WTC11 (cell line): ENCODE data around the gene TNRC6C. TPM values are rescaled to one million over a fixed set of nuclear protein-coding genes. Genes with fewer than 3 reads are reported as not detected.

Experiments
- ATAC-seq: fragments of 200-7000 bp; cut with Tn5 transposase; 2 replicates; pipeline ENCODE4 v1.10.0; 2021; ENCODE audit warnings: mild to moderate bottlenecking, moderate library complexity
- CTCF ChIA-PET: fragments of 300-600 bp; sonication (Branson Sonifier 250); formaldehyde crosslinking; loops from one replicate; lab custom pipeline; 2021; ENCODE audit warnings: antibody characterized with exemption; lab: Charles Lee
- POLR2A ChIA-PET: fragments of 350-600 bp; sonication (Branson Sonifier 250); formaldehyde crosslinking; loops from one replicate; lab custom pipeline; 2021; ENCODE audit warnings: antibody characterized with exemption; lab: Charles Lee
- DNase-seq: peaks from one replicate; pipeline ENCODE4 v3.0.0; 2021; ENCODE audit warnings: low spot score
- H3K27ac Mint-ChIP-seq: 2 replicates; pipeline ENCODE4 v1.8.0; 2021; ENCODE audit warnings: mixed read lengths
- H3K27me3 Mint-ChIP-seq: 2 replicates; pipeline ENCODE4 v1.8.0; 2021; ENCODE audit warnings: low read depth, mild to moderate bottlenecking, moderate library complexity, mixed read lengths
- H3K36me3 Mint-ChIP-seq: 2 replicates; pipeline ENCODE4 v1.8.0; 2021; ENCODE audit warnings: mixed read lengths
- H3K4me1 Mint-ChIP-seq: 2 replicates; pipeline ENCODE4 v1.8.0; 2022; ENCODE audit warnings: mixed read lengths
- H3K4me3 Mint-ChIP-seq: 2 replicates; pipeline ENCODE4 v1.8.0; 2021; ENCODE audit warnings: mild to moderate bottlenecking, moderate library complexity, mixed read lengths
- H3K9me3 Mint-ChIP-seq: 2 replicates; pipeline ENCODE4 v1.8.0; 2021; ENCODE audit warnings: mixed read lengths
- CREB1 ChIP-seq: sonication (generic); formaldehyde crosslinking; IDR thresholded peaks from 2 replicates; pipeline ENCODE4 v1.8.0; 2023; ENCODE audit warnings: mild to moderate bottlenecking, missing genetic modification reagents
- NR1H2 ChIP-seq: sonication (generic); formaldehyde crosslinking; IDR thresholded peaks from 2 replicates; pipeline ENCODE4 v1.9.0; 2021; ENCODE audit warnings: mild to moderate bottlenecking, moderate library complexity, missing genetic modification reagents
- SMAD4 ChIP-seq: sonication (generic); formaldehyde crosslinking; IDR thresholded peaks from 2 replicates; pipeline ENCODE4 v1.8.0; 2022; ENCODE audit warnings: mild to moderate bottlenecking, missing genetic modification reagents
- SP1 ChIP-seq: sonication (generic); formaldehyde crosslinking; conservative IDR thresholded peaks from 2 replicates; pipeline ENCODE4 v1.8.1; 2022; ENCODE audit warnings: missing genetic modification reagents
- TCF7 ChIP-seq: sonication (generic); formaldehyde crosslinking; IDR thresholded peaks from 2 replicates; pipeline ENCODE4 v1.8.0; 2022; ENCODE audit warnings: mild to moderate bottlenecking, low read depth, missing genetic modification reagents, moderate library complexity
- ZNF121 ChIP-seq: sonication (generic); formaldehyde crosslinking; IDR thresholded peaks from 2 replicates; pipeline ENCODE4 v1.8.0; 2023; ENCODE audit warnings: missing genetic modification reagents
- ZNF317 ChIP-seq: sonication (generic); formaldehyde crosslinking; IDR thresholded peaks from 2 replicates; pipeline ENCODE4 v1.8.1; 2023; ENCODE audit warnings: low read depth, mild to moderate bottlenecking, moderate library complexity, missing genetic modification reagents, borderline replicate concordance
- ZNF671 ChIP-seq: fragments of 250-450 bp; sonication (Bioruptor Pico); IDR thresholded peaks from 2 replicates; pipeline ENCODE4 v1.8.0; 2021; ENCODE audit warnings: mild to moderate bottlenecking
- total RNA-seq: library from RNA; stranded (reverse); gene quantifications from 3 replicates; pipeline ENCODE4 v1.2.3, GENCODE V29; 2021
- TF ChIP-seq, protein P1 (sequence below): sonication (generic); formaldehyde crosslinking; IDR thresholded peaks from 2 replicates; pipeline ENCODE4 v1.8.0; 2023; ENCODE audit warnings: missing genetic modification reagents, mild to moderate bottlenecking, borderline replicate concordance
- TF ChIP-seq, protein P2 (sequence below): fragments of 250-450 bp; sonication (Bioruptor Pico); IDR thresholded peaks from 2 replicates; pipeline ENCODE4 v2.1.2; 2022; ENCODE audit warnings: mild to moderate bottlenecking, moderate library complexity
- TF ChIP-seq, protein P3 (sequence below): sonication (generic); formaldehyde crosslinking; IDR thresholded peaks from 2 replicates; pipeline ENCODE4 v1.8.1; 2023; ENCODE audit warnings: mild to moderate bottlenecking, moderate library complexity, missing genetic modification reagents
- TF ChIP-seq, protein P4 (sequence below): sonication (generic); formaldehyde crosslinking; IDR thresholded peaks from 2 replicates; pipeline ENCODE4 v1.8.1; 2023; ENCODE audit warnings: mild to moderate bottlenecking, missing genetic modification reagents, borderline replicate concordance
- TF ChIP-seq, protein P5 (sequence below): sonication (generic); formaldehyde crosslinking; IDR thresholded peaks from 2 replicates; pipeline ENCODE4 v1.8.0; 2023; ENCODE audit warnings: mild to moderate bottlenecking, missing genetic modification reagents
- TF ChIP-seq, protein P6 (sequence below): fragments of 250-450 bp; sonication (Bioruptor Pico); IDR thresholded peaks from 2 replicates; pipeline ENCODE4 v1.9.0; 2021; ENCODE audit warnings: mild to moderate bottlenecking
- TF ChIP-seq, protein P7 (sequence below): sonication (generic); formaldehyde crosslinking; IDR thresholded peaks from 2 replicates; pipeline ENCODE4 v1.8.0; 2022; ENCODE audit warnings: mild to moderate bottlenecking, missing genetic modification reagents

Gene TNRC6C
- total RNA-seq, 1 experiment from 2014 or later = 52.3 TPM

DNA sequence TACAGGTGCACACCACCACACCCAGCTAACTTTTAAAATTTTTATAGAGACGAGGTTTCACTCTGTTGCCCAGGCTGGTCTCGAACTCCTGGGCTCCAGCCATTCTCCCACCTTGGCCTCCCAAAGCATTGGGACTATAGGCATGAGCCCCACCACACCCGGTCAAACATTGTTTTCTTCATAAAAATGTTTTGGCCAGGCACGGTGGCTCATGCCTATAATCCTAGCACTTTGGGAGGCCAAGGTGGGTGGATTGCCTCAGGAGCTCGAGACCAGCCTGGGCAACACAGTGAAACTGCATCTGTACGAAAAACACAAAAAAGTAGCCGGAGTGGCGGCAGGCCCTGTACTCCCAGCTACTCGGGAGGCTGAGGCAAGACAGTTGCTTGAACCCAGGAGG is 157.9 kb downstream of the TNRC6C start:
- Mint-ChIP-seq H3K27ac (no peak overlapping the region), H3K27me3 (no peaks in the 10 kb centered on the region)
- ATAC-seq = no peak
- no peak for DNase-seq
- CTCF ChIA-PET = interaction anchor here (0.9 to 1.1 kb wide), 5 partner anchors 11 to 134 kb away, joined by 3 read pairs; no protein-coding TSS in a partner anchor
- TF ChIP-seq, protein P1, sequence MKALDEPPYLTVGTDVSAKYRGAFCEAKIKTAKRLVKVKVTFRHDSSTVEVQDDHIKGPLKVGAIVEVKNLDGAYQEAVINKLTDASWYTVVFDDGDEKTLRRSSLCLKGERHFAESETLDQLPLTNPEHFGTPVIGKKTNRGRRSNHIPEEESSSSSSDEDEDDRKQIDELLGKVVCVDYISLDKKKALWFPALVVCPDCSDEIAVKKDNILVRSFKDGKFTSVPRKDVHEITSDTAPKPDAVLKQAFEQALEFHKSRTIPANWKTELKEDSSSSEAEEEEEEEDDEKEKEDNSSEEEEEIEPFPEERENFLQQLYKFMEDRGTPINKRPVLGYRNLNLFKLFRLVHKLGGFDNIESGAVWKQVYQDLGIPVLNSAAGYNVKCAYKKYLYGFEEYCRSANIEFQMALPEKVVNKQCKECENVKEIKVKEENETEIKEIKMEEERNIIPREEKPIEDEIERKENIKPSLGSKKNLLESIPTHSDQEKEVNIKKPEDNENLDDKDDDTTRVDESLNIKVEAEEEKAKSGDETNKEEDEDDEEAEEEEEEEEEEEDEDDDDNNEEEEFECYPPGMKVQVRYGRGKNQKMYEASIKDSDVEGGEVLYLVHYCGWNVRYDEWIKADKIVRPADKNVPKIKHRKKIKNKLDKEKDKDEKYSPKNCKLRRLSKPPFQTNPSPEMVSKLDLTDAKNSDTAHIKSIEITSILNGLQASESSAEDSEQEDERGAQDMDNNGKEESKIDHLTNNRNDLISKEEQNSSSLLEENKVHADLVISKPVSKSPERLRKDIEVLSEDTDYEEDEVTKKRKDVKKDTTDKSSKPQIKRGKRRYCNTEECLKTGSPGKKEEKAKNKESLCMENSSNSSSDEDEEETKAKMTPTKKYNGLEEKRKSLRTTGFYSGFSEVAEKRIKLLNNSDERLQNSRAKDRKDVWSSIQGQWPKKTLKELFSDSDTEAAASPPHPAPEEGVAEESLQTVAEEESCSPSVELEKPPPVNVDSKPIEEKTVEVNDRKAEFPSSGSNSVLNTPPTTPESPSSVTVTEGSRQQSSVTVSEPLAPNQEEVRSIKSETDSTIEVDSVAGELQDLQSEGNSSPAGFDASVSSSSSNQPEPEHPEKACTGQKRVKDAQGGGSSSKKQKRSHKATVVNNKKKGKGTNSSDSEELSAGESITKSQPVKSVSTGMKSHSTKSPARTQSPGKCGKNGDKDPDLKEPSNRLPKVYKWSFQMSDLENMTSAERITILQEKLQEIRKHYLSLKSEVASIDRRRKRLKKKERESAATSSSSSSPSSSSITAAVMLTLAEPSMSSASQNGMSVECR (CRISPR knock-in tag) = no peak
- TF ChIP-seq ZNF317 (no peak), CREB1 (no peak), NR1H2 (CRISPR knock-in tag) (no peak), SMAD4 (CRISPR knock-in tag) (no peak), SP1 (no peak), ZNF121 (no peak), TCF7 (CRISPR knock-in tag) (no peak), ZNF671 (no peak)
- TF ChIP-seq, protein P2, sequence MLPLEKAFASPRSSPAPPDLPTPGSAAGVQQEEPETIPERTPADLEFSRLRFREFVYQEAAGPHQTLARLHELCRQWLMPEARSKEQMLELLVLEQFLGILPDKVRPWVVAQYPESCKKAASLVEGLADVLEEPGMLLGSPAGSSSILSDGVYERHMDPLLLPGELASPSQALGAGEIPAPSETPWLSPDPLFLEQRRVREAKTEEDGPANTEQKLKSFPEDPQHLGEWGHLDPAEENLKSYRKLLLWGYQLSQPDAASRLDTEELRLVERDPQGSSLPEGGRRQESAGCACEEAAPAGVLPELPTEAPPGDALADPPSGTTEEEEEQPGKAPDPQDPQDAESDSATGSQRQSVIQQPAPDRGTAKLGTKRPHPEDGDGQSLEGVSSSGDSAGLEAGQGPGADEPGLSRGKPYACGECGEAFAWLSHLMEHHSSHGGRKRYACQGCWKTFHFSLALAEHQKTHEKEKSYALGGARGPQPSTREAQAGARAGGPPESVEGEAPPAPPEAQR (CRISPR knock-in tag) = no peak
- TF ChIP-seq, protein P3, sequence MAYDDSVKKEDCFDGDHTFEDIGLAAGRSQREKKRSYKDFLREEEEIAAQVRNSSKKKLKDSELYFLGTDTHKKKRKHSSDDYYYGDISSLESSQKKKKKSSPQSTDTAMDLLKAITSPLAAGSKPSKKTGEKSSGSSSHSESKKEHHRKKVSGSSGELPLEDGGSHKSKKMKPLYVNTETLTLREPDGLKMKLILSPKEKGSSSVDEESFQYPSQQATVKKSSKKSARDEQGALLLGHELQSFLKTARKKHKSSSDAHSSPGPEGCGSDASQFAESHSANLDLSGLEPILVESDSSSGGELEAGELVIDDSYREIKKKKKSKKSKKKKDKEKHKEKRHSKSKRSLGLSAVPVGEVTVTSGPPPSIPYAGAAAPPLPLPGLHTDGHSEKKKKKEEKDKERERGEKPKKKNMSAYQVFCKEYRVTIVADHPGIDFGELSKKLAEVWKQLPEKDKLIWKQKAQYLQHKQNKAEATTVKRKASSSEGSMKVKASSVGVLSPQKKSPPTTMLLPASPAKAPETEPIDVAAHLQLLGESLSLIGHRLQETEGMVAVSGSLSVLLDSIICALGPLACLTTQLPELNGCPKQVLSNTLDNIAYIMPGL (CRISPR knock-in tag) = no peak
- TF ChIP-seq, protein P4, sequence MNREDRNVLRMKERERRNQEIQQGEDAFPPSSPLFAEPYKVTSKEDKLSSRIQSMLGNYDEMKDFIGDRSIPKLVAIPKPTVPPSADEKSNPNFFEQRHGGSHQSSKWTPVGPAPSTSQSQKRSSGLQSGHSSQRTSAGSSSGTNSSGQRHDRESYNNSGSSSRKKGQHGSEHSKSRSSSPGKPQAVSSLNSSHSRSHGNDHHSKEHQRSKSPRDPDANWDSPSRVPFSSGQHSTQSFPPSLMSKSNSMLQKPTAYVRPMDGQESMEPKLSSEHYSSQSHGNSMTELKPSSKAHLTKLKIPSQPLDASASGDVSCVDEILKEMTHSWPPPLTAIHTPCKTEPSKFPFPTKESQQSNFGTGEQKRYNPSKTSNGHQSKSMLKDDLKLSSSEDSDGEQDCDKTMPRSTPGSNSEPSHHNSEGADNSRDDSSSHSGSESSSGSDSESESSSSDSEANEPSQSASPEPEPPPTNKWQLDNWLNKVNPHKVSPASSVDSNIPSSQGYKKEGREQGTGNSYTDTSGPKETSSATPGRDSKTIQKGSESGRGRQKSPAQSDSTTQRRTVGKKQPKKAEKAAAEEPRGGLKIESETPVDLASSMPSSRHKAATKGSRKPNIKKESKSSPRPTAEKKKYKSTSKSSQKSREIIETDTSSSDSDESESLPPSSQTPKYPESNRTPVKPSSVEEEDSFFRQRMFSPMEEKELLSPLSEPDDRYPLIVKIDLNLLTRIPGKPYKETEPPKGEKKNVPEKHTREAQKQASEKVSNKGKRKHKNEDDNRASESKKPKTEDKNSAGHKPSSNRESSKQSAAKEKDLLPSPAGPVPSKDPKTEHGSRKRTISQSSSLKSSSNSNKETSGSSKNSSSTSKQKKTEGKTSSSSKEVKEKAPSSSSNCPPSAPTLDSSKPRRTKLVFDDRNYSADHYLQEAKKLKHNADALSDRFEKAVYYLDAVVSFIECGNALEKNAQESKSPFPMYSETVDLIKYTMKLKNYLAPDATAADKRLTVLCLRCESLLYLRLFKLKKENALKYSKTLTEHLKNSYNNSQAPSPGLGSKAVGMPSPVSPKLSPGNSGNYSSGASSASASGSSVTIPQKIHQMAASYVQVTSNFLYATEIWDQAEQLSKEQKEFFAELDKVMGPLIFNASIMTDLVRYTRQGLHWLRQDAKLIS (CRISPR knock-in tag) = no peak
- TF ChIP-seq, protein P5, sequence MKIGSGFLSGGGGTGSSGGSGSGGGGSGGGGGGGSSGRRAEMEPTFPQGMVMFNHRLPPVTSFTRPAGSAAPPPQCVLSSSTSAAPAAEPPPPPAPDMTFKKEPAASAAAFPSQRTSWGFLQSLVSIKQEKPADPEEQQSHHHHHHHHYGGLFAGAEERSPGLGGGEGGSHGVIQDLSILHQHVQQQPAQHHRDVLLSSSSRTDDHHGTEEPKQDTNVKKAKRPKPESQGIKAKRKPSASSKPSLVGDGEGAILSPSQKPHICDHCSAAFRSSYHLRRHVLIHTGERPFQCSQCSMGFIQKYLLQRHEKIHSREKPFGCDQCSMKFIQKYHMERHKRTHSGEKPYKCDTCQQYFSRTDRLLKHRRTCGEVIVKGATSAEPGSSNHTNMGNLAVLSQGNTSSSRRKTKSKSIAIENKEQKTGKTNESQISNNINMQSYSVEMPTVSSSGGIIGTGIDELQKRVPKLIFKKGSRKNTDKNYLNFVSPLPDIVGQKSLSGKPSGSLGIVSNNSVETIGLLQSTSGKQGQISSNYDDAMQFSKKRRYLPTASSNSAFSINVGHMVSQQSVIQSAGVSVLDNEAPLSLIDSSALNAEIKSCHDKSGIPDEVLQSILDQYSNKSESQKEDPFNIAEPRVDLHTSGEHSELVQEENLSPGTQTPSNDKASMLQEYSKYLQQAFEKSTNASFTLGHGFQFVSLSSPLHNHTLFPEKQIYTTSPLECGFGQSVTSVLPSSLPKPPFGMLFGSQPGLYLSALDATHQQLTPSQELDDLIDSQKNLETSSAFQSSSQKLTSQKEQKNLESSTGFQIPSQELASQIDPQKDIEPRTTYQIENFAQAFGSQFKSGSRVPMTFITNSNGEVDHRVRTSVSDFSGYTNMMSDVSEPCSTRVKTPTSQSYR (CRISPR knock-in tag) = no peak
- TF ChIP-seq, protein P6, sequence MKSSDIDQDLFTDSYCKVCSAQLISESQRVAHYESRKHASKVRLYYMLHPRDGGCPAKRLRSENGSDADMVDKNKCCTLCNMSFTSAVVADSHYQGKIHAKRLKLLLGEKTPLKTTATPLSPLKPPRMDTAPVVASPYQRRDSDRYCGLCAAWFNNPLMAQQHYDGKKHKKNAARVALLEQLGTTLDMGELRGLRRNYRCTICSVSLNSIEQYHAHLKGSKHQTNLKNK (CRISPR knock-in tag) = no peak
- TF ChIP-seq, protein P7, sequence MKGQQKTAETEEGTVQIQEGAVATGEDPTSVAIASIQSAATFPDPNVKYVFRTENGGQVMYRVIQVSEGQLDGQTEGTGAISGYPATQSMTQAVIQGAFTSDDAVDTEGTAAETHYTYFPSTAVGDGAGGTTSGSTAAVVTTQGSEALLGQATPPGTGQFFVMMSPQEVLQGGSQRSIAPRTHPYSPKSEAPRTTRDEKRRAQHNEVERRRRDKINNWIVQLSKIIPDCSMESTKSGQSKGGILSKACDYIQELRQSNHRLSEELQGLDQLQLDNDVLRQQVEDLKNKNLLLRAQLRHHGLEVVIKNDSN = no peak
- TF ChIP-seq, all 79 proteins: peak for 0
- POLR2A ChIA-PET = no interaction called here
- Mint-ChIP-seq H3K4me3 (no peak overlapping the region), H3K9me3 (no peaks in the 10 kb centered on the region), H3K4me1 (peaks cover 2% of the 10 kb centered on the region; the same call in 1 of the 2 replicates), H3K36me3 (peaks cover 8% of the 10 kb centered on the region)
